IPS-11a (cell line): Measurements from ENCODE around the gene BMP3.

Experiments used
- H3K4me3 ChIP-seq: one replicate; pipeline ENCODE4 v1.5.1; 2013; ENCODE audit warnings: low read depth, low read length, control low read depth

Gene BMP3

DNA sequence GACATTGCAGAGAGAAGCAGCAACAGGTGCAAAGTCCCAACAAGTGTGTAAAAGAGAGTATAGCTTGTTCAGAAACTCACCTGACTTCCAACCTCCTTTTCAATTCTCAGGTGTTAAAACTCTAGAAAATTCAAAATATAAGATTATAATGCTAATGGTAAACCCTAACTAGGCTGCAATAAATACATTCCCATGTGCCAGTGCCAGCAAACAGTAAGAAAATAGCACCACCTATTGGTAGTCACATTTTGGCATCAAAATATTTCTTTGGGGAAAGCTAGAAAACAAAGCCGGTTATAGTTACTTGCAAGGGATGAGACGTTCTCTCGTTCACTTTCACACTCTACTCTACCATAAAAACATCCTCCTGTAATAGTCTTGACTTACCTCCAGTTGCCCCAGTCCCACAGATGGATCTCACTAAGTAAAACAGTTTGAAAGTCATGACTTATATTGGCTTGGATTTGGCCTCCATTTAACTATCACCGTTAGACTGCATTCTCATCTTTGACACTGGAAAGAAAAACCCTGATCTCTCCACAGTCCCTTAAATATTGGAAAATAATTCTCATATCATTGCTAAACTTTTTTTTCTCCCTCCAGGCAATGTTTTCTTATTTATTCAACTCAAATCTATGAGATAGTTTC is 9.6 kb downstream of the BMP3 start:
- H3K4me3 ChIP-seq, result no peak overlapping the region

DNA sequence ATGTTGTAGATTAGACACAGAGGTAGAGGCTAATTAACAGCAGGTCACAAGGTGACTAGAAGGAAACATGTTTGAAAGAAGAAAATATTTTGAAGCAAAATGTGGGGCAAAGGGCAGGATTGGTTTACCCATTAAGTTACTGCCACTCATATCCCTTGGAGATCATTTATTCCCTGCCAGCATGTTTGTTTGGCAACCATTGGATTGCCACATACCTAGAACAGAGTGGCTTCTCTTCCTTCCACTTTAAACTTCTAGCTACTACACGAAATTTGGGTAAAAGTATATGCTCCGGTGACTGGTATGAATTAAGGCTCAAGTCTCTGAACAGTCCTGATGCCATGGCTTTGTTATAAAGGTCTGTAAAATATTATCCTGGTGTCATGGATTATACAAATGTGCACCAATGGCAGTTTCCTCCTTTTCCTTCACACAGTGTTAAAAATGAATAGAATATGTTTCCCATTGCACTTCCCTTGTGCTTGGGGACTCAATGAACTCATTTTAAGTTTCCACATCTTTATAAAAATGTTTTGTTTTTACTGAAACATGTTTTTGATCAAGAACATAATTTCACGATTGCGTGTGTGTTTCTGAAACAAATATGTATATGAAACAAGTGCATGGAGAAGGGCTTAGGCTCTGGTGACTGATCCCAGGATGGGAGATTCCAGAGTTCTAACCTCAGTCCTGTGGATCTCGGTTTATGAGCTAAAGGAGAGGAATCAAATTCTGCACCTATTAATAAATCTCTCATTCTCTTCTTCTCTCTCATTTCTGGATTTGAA is 12.3 kb downstream of the BMP3 start:
- no peak overlapping the region for H3K4me3 ChIP-seq

DNA sequence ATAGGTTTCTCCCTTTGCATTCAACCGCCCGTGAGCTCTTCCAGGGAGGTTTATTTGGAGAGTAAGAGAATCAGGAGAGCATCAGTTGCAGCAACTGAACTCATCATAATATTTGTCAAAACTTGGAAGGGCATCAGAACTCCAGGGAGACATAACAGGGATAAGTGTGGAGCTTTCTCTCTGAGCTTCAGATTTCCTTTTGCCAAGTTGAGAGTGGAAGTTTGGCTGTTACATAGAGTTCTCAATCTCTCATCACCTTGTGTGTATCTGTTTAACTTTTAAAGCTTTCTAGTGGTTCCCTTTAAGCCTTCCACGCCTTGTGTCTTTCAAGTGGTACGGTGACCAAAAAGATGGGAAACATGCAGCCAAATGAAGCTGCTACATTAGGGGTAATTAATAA is 18.8 kb downstream of the BMP3 start:
- H3K4me3 ChIP-seq, result no peak overlapping the region

DNA sequence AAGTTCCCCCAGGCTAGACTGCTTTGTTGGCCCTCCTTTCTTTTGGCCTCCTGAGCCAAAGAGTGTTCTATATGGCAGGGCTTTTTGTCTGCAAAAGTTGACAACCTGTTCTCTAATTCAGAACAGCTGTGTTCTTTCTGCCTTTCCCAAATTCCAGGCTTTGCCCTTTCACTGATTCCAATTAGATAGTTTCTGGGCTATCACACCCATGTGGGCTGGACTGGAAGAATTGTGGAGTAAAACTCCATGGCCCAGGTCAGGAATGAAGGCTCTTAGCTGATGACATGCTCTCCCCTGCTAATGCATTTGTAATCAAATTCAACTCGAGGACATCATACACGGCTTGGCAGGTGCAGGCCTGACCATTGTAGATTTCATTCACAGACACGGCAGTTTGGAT is 19.4 kb downstream of the BMP3 start:
- no peak overlapping the region for H3K4me3 ChIP-seq

DNA sequence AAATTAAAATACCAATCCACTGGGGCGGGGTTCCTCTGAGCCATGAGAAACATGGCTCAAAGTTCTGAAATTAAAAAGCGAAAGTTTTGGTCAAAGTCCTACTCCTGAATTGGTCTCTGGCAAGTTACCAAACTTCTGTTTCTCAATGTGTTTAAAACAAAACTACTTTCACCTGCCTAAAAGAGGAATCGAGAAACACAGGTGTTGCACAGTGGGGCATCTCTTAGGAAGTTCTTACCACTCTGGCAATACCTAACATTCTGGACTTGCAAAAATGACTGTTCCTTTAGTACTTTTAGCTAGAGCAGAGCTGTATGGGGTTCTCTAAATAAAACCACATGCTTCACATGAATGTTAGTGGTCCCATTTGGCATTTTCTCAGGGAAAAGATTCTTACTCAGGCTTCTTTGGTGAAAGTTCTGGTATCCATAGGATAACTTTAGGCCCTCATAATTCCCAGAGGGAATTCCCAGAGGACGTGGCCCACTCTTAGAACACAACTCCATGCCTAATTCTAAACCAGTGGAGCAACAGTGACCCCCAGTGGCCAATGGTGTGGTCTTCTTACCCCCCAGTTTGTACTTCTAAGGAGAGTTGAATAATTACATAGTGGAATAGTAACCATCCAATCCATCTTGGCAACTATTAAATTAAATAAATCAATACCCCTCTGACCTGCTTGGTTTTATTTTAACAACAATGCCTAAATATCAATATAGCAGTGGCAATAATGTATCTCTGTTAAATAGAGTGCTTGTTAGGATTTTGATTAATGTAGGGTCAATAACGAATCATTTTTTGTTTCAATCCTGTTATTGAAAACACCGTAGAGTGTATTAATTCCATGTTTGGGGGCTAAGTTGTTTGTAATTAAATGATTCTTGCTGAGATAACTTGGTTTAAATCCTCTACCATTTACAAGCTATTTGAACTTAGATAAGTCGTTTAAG is 21.9 kb downstream of the BMP3 start:
- H3K4me3 ChIP-seq, result no peak overlapping the region

DNA sequence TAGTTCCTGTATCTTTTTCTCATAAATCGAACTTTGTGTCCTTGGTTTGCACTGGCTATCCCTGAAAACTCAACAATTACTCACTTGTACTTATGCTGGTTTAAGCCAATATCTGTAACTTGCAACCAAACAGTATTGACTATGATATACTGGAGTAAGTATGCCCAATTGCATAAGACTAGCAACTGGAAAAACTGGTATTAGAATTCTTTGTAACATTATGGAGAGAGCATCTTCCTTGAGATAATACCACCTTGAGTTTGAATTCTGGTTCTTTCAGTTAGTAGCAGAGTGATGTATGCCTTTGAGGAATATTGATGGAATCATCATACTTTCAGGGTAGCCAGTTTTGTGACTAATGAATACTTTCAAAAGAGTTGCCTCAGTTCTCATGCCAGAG is 28.1 kb downstream of the BMP3 start:
- no peak overlapping the region for H3K4me3 ChIP-seq

DNA sequence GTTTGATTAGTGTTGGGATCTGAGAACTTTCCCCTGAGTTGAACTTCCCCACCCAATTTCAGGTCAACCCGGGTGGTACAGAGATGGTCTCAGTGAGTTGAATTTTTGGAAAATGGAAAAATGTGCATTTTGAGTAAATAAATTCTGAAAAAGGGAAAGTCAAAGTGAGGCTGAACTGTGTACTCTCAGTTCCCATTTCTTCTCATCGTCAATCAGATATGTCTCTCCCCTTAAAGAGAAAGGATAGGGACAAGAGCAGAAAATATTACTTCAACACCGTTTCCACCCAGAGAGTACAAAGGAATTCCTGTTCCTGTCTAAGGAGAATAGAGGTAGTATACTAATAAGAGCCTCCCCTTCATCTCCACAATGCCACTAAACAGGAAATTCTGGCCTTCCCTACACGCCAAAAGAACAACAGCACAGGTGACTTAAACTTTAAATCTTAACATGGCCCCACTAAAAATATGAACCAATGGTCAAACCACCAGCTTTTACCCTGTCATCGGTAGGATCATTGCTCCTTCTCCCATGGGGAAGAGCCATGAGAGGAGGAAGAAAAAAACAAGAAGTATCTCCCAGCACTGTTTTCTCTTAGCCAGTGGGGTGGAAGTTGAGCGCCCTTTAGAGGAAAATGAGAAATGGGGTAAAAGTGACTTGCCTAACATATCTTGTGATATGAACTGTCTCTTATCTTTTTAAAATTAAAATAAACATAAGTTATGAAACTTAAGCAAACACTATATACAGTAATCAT is 30.3 kb downstream of the BMP3 start:
- no peak overlapping the region for H3K4me3 ChIP-seq

DNA sequence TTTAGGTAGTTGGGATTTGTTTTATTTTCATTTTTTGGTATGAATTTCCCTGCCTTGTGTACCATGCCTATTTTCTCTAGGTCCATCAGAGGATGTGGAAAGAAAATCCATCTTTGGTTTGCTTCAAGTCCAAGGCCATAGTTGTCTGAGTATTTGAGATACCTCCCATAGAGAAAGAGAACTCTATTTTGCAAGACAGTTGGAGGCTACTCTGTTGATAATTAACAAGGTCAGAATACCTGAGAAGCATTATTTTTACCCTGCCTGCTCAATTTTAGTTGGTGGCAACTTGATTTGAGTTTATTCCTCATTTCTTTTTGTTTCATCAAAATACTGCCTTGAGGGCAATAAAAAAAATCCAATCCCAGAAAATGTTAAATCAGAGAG is 30.8 kb downstream of the BMP3 start:
- no peak overlapping the region for H3K4me3 ChIP-seq

DNA sequence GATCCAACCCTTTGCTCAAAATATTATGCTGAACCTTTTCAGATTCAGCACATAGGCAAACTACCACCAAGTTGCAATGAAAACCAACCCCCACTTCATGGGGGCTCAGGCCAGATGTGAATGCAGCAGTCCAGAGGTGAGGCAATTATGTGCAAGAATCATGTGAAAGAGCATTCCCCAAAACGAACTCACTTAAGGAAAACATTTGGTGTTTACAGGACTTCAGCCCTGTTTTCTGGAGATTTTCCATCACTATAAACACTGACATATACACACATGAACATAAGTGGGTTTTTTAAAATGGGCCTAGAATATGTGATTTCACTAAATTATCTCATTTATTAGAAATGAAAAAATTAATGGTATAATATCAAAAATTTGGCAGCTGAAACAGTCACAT is 31.5 kb downstream of the BMP3 start:
- no peak overlapping the region for H3K4me3 ChIP-seq

DNA sequence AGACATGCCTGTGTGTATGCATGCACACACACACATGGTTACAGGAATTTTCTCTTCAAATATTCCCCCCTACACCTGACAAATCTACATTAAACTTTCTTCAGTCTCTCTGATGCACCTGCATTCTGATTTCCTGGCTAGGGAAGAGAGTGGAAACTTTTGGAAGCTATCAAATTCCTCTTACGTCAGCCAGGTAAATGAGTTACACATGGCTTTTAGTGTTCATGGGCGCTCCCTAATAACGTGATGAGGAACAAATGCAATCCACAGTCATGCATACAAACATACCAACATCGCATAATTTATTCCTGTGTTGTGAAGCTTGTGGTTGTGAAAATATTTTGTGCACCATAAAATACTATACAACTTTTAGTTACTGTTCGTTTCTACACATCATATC is 34.9 kb downstream of the BMP3 start:
- H3K4me3 ChIP-seq, result no peak overlapping the region

DNA sequence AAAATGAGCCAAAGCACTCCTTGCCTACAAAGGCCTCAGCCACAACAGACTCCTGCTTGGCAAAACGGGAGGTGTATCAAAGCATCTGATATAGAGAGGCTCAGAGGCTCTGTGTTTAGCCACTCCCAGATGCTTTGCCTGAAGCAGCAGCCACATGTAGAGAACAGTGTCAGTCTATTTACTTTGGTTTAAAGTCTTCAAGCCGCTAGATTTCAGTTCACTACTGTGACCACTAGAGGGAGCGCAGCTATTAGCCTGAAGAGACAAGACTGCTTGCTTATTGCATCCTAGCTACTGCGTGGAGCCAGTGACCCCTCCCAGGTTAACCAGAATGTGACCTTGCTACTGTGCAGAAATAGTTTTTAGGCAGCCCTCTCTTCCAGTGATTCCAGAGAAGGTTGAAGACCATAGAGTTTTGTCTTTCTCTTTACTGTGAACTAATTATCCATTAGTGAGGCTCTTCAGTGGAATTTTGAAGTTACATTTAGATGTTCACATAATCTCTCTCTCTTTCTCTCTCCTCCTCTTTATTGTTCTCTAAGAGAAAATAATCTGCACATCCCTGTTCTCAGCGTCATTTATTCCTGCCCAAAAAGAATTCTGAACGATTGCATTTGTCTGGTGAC is 39.3 kb downstream of the BMP3 start:
- H3K4me3 ChIP-seq, result no peak overlapping the region

DNA sequence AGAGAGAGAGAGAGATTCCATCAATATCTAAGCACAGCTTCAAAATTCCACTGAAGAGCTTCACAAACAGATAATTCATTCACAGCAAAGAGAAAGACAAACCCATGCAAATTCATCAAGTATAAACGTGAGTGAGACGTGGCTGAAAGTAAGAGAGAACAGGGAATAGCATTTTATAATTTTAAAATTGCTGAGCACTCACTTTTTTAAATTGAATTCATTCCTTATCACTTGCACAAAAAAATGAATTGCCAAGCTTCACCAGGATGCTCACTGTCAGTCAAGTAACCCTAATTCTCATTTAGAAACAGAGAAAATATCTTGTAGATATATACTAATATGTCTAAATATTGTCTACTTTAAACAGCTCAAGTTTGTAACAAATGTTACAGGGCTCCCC is 40.5 kb downstream of the BMP3 start:
- no peak overlapping the region for H3K4me3 ChIP-seq

DNA sequence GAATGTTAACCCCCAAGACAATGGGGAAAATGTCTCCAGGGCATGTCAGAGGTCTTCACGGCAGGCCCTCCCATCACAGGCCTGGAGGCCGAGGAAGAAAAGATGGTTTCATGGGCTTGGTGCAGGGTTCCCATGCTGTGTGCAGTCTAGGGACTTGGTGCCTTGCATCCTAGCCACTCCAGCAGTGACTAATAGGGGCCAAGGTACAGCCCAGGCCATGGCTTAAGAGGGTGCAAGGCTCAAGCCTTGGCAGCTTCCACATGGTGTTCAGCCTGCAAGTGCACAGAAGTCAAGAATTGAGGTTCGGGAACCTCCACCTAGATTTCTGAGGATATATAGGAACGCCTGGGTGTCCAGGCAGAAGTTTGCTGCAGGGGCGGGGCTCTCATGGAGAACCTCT is 50.6 kb downstream of the BMP3 start:
- no peak overlapping the region for H3K4me3 ChIP-seq

DNA sequence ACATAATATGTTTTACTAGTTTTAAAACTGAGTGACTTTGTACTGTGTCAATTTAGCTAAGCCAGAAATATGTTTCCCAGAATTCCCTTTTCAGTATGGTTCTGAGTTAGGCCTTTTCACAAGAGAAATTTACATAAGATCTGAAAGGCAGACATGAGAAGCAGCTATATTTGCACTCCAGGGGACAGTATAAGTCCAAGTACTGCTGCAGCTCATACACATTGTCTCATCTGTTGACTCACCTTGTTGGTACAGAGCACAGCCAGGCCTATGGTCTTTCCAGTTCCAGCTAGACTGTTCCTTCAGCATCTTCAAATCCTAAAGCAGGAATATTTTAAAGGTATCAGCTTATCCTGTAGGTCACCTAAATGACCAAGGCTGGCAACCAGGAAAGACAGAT is 53.5 kb downstream of the BMP3 start:
- no peak overlapping the region for H3K4me3 ChIP-seq

DNA sequence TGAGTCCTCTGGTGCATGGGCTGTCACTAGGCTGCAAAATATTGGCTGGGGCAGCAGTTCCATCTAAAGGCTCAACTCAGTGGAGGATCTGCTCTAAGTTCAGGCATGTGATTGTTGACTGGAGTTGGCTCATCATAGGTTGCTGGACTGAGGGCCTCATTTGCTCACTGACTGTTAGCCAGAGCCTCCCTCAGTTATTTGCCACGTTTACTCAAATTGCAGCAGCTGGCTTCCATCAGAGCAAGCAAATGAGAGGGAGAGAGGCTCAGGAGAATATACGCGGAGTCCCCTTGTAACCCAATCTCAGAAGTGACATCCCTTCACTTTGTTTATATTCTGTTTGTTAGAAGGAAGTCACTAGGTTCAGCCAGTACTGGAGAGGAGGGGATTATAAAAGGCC is 54.1 kb downstream of the BMP3 start:
- no peak overlapping the region for H3K4me3 ChIP-seq

DNA sequence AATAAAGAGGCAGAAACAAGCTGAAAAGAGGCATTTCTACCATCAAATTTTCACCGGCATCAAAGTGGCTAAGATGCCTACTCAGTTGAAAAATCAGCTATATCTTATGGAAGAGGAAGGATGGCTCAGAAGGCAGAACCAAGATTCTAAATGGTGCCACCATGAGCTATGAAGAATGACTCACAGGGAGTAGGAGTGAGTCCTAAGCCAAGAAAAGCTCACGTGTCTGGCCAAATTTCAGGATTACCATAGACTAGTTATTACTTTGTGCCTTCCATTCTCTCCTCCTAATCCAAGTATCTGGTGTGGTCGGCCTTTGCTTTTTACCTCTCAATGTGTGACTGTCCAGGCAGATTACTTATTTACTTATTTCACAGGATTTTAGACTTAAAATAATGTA is 54.8 kb downstream of the BMP3 start:
- no peak overlapping the region for H3K4me3 ChIP-seq

DNA sequence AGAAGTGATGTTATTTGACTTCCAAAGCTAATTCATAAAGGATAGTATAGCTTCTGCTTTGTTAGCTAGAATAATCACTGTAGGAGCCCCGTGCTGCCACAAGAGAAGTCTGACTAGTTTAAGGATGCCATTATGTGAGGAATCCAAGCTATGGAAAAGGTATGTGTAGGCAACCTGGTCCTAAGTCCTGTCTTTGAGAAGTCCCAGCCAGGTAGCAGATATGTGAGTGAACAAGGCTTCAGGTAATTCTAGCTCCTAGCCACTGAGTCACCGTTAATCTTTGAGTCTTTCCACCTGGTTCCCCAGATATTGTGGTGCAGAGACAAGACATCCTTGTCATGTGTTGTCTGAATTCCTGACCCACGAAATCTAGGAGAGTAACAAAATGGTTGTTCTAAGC is 55.5 kb downstream of the BMP3 start:
- H3K4me3 ChIP-seq, result no peak overlapping the region

DNA sequence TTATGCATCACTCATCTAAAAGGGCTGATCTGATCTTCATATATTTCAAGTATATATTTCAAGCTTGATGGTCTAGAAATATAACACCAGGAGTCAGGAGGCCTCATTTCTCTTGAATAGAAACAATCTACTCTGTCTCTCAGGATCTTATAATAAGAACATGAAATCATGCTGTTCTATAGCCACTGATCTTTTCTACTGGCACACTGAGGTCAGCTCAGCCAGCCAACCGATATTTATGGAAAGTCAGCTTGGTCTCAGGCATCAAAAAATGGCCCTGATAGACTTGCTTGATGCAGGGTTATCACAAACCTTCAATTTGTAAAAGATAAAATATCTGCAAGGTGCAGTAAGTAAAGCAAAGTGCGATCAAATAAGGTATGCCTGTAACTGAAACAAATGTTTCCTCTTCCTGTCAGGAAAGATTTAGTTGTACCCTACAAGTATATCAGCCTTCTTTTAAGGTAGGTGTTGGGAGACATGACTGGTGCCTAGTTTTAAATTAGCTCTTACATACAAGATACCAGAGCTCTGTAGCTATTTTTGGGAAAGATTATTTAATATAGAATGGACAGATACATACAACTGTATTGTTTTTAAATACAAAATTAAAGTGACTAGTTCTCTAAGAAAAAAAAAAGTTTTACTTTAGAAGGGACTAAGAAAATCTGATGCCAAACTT is 63.4 kb downstream of the BMP3 start:
- no peak overlapping the region for H3K4me3 ChIP-seq

DNA sequence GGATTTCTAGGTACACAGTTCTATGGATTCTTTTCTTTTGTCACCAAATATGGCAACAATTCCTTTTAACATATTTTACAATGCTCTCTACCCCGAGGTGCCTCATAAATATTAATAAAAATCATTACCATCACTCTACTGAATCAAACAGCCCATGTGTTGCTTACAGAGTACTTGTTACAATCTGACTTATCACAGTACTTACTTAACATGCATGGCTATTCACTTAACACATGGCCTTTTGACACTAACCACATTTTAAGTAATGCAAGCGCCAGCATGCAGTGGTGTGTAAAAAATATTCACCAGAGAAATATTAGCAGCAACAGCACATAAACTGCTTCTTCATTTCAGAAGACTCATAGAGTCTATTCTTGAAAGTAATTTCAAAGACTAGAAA is 64.9 kb downstream of the BMP3 start:
- H3K4me3 ChIP-seq, result no peak overlapping the region

DNA sequence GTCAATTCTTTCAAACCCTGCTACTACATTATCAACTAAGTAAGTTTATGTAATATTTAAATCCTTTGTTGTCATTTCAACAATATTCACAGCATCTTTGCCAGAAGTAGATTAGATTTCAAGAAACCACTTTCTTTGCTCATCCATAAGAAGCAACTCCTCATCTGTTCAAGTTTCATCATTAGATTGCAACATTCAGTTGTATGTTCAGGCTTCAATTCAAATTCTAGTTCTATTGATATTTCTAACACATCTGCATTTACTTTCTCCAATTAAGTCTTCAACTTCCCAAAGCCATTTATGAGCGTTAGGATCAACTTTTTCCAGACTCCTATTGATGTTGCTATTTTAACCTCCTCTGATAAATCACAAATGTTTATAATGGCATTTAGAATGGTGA is 66.1 kb downstream of the BMP3 start:
- no peak overlapping the region for H3K4me3 ChIP-seq
